ENCODE results near the gene TYK2. TPM values are rescaled to one million over a fixed set of nuclear protein-coding genes. Genes with fewer than 3 reads are reported as not detected.

TYK2 gene
- total RNA-seq, 6 donors from 2014 or later = 91.5 to 569 (median 152) TPM

DNA sequence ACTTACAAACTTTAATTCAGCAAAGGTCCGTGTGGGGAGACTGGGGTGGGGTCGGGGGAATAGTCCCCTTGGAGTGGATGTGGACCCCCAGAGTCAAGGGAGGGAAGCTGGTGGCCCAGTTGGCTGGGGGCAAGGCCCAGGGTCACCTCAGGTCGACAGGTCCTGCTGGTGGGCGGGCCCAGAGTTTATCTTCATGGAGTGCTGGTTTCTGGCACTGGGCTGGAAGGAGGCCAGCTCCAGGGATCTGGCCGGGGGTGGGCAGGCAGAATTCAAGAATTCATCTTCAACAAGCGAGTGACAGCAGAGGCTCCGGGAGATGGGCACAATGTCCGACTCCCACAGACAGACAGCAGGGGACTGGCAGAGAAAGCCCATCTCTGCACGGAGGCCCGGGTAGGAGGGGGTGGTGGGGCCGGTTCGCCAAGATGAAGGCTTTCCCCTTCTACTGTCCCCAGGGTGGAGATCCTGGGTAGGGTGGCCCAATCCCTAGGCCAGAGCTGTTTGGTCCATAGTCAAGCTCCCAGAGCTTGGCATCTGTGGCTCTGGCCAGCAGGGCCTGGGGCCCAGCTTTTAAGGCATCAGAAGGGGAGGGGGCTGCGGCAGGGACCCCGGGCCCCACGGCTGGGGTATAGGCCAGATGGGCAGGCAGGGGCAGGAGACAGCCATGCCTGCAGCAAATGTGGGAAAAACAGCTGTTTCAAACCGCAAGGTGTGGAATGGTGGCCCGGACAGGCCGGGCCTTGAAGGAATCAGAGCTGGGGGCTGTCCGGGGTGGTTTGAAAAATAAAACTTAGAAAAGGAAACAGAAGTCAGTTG lies 63.9 kb downstream of the TYK2 start:
- TF ChIP-seq POLR2AphosphoS5 (IDR thresholded peaks at IDR 0.05) (no peak), EP300 (IDR thresholded peaks at IDR 0.05) (no peak)
- Histone ChIP-seq H3K36me3 (peaks cover 17 to 54% (median 45%) of the 10 kb centered on the region in 4 donors), H3K27me3 (no peaks in the 10 kb centered on the region), H3K27ac (peak overlapping the region in 3 of 4 donors; percentile 10 to 78 (median 50)), H3K9me3 (no peaks in the 10 kb centered on the region), H3K4me1 (peaks cover 9 to 20% (median 16%) of the 10 kb centered on the region in 4 donors), H3K4me3 (peak overlapping the region in 3 of 4 donors; percentile 84 to 90 (median 87))
- WGBS, 2 donors = 73 to 76% methylated on average over 11 to 19 of the region's 19 CpGs
- no peak for ATAC-seq (ENCODE audit: low FRiP score in 2 of 2)
- no peak for DNase-seq

GRCh38 chr19:10315335-10316214 lies 64.8 kb downstream of the TYK2 start, which contains the start of gene FDX2:
FDX2 (minus strand) TSS chr19:10316015; CDS start chr19:10315996, 19 bp downstream.
- peak; percentile 82 to 97 for DNase-seq
- no peaks in the 10 kb centered on the region for H3K27me3 ChIP-seq
- peak within 1 kb of the TSS in 3 of 4 donors; percentile 20 to 78 (median 50) for H3K27ac ChIP-seq
- H3K4me1 ChIP-seq = peaks cover 9 to 20% (median 16%) of the 10 kb centered on the region in 4 donors
- 2% methylated on average over 20 to 29 of the region's 55 CpGs for WGBS, 2 donors
- H3K36me3 ChIP-seq = peaks cover 11 to 50% (median 38%) of the 10 kb centered on the region in 4 donors
- TF ChIP-seq POLR2A (IDR thresholded peaks at IDR 0.05) (peak in 1 of 4 donors; percentile 43), POLR2AphosphoS5 (IDR thresholded peaks at IDR 0.05) (peak; percentile 52 to 53), EP300 (IDR thresholded peaks at IDR 0.05) (no peak)
- TF ChIP-seq, protein P1, sequence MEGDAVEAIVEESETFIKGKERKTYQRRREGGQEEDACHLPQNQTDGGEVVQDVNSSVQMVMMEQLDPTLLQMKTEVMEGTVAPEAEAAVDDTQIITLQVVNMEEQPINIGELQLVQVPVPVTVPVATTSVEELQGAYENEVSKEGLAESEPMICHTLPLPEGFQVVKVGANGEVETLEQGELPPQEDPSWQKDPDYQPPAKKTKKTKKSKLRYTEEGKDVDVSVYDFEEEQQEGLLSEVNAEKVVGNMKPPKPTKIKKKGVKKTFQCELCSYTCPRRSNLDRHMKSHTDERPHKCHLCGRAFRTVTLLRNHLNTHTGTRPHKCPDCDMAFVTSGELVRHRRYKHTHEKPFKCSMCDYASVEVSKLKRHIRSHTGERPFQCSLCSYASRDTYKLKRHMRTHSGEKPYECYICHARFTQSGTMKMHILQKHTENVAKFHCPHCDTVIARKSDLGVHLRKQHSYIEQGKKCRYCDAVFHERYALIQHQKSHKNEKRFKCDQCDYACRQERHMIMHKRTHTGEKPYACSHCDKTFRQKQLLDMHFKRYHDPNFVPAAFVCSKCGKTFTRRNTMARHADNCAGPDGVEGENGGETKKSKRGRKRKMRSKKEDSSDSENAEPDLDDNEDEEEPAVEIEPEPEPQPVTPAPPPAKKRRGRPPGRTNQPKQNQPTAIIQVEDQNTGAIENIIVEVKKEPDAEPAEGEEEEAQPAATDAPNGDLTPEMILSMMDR (IDR thresholded peaks at IDR 0.05) = no peak
- peak; percentile 72 to 95 for ATAC-seq (ENCODE audit: low FRiP score in 2 of 2)
- H3K9me3 ChIP-seq = no peaks in the 10 kb centered on the region
- peak within 1 kb of the TSS; percentile 74 to 90 (median 86) for H3K4me3 ChIP-seq

- ATAC-seq (ENCODE audit: low FRiP score in 2 of 2) = no peak
- peaks cover 0 to 2% (median under 1%) of the 10 kb centered on the region in 4 donors for H3K4me1 ChIP-seq
These were observed 70.9 kb downstream of the TYK2 start, which contains the start of gene ZGLP1 for GRCh38 chr19:10309423-10309822. ZGLP1 (minus strand) TSS chr19:10309815.

DNA sequence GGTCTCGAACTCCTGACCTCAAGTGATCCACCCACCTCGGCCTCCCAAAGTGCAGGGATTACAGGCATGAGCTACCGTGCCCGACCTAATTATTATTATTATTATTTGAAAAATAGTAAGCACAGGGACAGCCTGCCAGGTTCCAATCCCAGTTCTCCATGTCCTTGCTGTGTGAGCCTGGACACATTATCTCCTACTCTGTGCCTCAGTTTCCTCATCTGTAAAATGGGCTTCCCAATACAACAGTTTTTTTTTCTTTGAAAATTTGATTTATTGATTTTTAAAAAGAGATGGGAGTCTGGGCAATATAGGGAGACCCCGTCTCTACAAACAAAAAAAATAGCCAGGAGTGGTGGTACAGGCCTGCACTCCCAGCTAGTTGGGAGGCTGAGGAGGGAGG lies 74.0 kb downstream of the TYK2 start:
- no peak for TF ChIP-seq EP300 (IDR thresholded peaks at IDR 0.05)
- TF ChIP-seq, protein P1 (IDR thresholded peaks at IDR 0.05) = no peak
- TF ChIP-seq POLR2A (IDR thresholded peaks at IDR 0.05) = no peak
- no peak for TF ChIP-seq POLR2AphosphoS5 (IDR thresholded peaks at IDR 0.05)
- peaks cover 0 to 16% (median 8%) of the 10 kb centered on the region in 4 donors for H3K36me3 ChIP-seq
- no peak overlapping the region for H3K27ac ChIP-seq
- no peak overlapping the region for H3K4me3 ChIP-seq
- no peaks in the 10 kb centered on the region for H3K9me3 ChIP-seq
- ATAC-seq (ENCODE audit: low FRiP score in 2 of 2) (no peak), DNase-seq (no peak)
- no peaks in the 10 kb centered on the region for H3K4me1 ChIP-seq
- H3K27me3 ChIP-seq = no peaks in the 10 kb centered on the region
- WGBS, 2 donors = 92 to 93% methylated on average over 5 of the region's 5 CpGs

More at GRCh38 chr19:10309423-10309822, 70.9 kb downstream of the TYK2 start, which contains the start of gene ZGLP1:
- Histone ChIP-seq H3K27ac (no peak within 1 kb of the TSS), H3K9me3 (no peaks in the 10 kb centered on the region), H3K27me3 (no peaks in the 10 kb centered on the region), H3K36me3 (peaks cover 0 to 19% (median 7%) of the 10 kb centered on the region in 4 donors), H3K4me3 (no peak within 1 kb of the TSS)
- TF ChIP-seq POLR2AphosphoS5 (IDR thresholded peaks at IDR 0.05) (no peak), POLR2A (IDR thresholded peaks at IDR 0.05) (no peak), EP300 (IDR thresholded peaks at IDR 0.05) (no peak)
- TF ChIP-seq, protein P1 (IDR thresholded peaks at IDR 0.05) = no peak
- WGBS, 2 donors = 93% methylated on average over 22 to 24 of the region's 24 CpGs
- peak in 1 of 2 donors; percentile 58 for DNase-seq
